ENCODE results near the gene GAL3ST2.
"Not testable (repeated sequence)": the region's sequence is repeated elsewhere in the genome, so short reads cannot be mapped to it uniquely, and the experiment has no call there.

The GAL3ST2 gene

GRCh38 chr2:241795021-241795999 is 18.7 kb downstream of the GAL3ST2 start:
- DNase-seq (ENCODE audit: low read depth), result no peak

- DNase-seq (ENCODE audit: low read depth), result no peak
Measured at GRCh38 chr2:241796209-241796608, 19.6 kb downstream of the GAL3ST2 start.

- DNase-seq (ENCODE audit: low read depth), result no peak
Measured at GRCh38 chr2:241796610-241797138, 20.1 kb downstream of the GAL3ST2 start.

- no peak for DNase-seq (ENCODE audit: low read depth)
Measured at GRCh38 chr2:241797441-241798080, 20.9 kb downstream of the GAL3ST2 start.

GRCh38 chr2:241798081-241798630 is 21.5 kb downstream of the GAL3ST2 start:
- DNase-seq (ENCODE audit: low read depth), result no peak

GRCh38 chr2:241798631-241799521 is 22.3 kb downstream of the GAL3ST2 start:
- DNase-seq (ENCODE audit: low read depth), result no peak

GRCh38 chr2:241799522-241800197 is 23.0 kb downstream of the GAL3ST2 start:
- no peak for DNase-seq (ENCODE audit: low read depth)

GRCh38 chr2:241800198-241800903 is 23.7 kb downstream of the GAL3ST2 start:
- not testable (repeated sequence) for DNase-seq (ENCODE audit: low read depth)

- no peak for DNase-seq (ENCODE audit: low read depth)
Measured at GRCh38 chr2:241801611-241802420, 25.2 kb downstream of the GAL3ST2 start.

GRCh38 chr2:241802421-241803318 is 26.0 kb downstream of the GAL3ST2 start:
- no peak for DNase-seq (ENCODE audit: low read depth)

- DNase-seq (ENCODE audit: low read depth), result peak; percentile 10
Measured at GRCh38 chr2:241803387-241804325, 27.0 kb downstream of the GAL3ST2 start.

GRCh38 chr2:241804326-241805229 is 28.0 kb downstream of the GAL3ST2 start:
- no peak for DNase-seq (ENCODE audit: low read depth)

GRCh38 chr2:241806217-241806616 is 29.6 kb downstream of the GAL3ST2 start:
- not testable (repeated sequence) for DNase-seq (ENCODE audit: low read depth)

GRCh38 chr2:241808051-241808720 is 31.6 kb downstream of the GAL3ST2 start:
- no peak for DNase-seq (ENCODE audit: low read depth)

- DNase-seq (ENCODE audit: low read depth), result no peak
Measured at GRCh38 chr2:241808721-241809382, 32.2 kb downstream of the GAL3ST2 start, which contains the start of gene NEU4. NEU4 (plus strand) TSS chr2:241809193; CDS start chr2:241814485, 5,292 bp downstream.
